Common myeloid progenitor, CD34-positive (primary cell): Measurements from ENCODE around the gene ELF1.
A peak's percentile ranks its signal among the peaks of the same experiment; 100 is the strongest.

ENCODE experiments used
- CTCF ChIA-PET: fragments of 350-600 bp; sonication (Branson Sonifier 250); formaldehyde crosslinking; loops from one replicate; lab custom pipeline; 2021; ENCODE audit warnings: antibody characterized with exemption; lab: Charles Lee
- POLR2A ChIA-PET: fragments of 350-600 bp; sonication (Branson Sonifier 250); formaldehyde crosslinking; loops from one replicate; lab custom pipeline; 2021; ENCODE audit warnings: antibody characterized with exemption; lab: Charles Lee
- DNase-seq, 3 donors: peaks; one replicate each; pipeline versions ENCODE4 v3.0.0 to v3.0.0-alpha.2; 2013
- H3K27ac ChIP-seq, 2 experiments: 1 replicate in 1 of 2; 2 replicates in 1 of 2; pipeline ENCODE4 v1.7.0; 2013; ENCODE audit warnings: inconsistent platforms in 2 of 2, low read length in 2 of 2, mild to moderate bottlenecking in 2 of 2, low read depth in 1 of 2, moderate library complexity in 1 of 2; ENCODE audit not compliant: severe bottlenecking in 2 of 2, insufficient read depth in 1 of 2, poor library complexity in 1 of 2
- H3K27me3 ChIP-seq, 5 experiments: replicated peaks in 2 of 5; 1 replicate in 3 of 5; 2 replicates in 2 of 5; pipeline versions ENCODE4 v1.6.1 to v1.7.0; 2013; ENCODE audit warnings: low read length in 4 of 5, mild to moderate bottlenecking in 2 of 5, moderate library complexity in 2 of 5, inconsistent platforms in 1 of 5; ENCODE audit not compliant: insufficient read depth in 5 of 5, control insufficient read depth in 4 of 5
- H3K36me3 ChIP-seq, 4 experiments: 1 replicate in 2 of 4; 2 replicates in 2 of 4; pipeline versions ENCODE4 v1.6.1 to v1.7.0; 2013; ENCODE audit warnings: low read length in 3 of 4, control low read depth in 1 of 4, mild to moderate bottlenecking in 1 of 4; ENCODE audit not compliant: control insufficient read depth in 4 of 4, insufficient read depth in 4 of 4
- H3K4me1 ChIP-seq, 4 experiments: 1 replicate in 3 of 4; 2 replicates in 1 of 4; pipeline versions ENCODE4 v1.6.1 to v1.7.1; 2013; ENCODE audit warnings: low read length in 3 of 4, mild to moderate bottlenecking in 3 of 4, control low read depth in 1 of 4, inconsistent platforms in 1 of 4, moderate library complexity in 1 of 4; ENCODE audit not compliant: control insufficient read depth in 4 of 4, insufficient read depth in 4 of 4; ENCODE audit errors: control extremely low read depth in 1 of 4
- H3K4me3 ChIP-seq, 7 experiments: 1 replicate in 4 of 7; 2 replicates in 3 of 7; pipeline versions ENCODE4 v1.5.1 to v1.7.0; 2013; ENCODE audit warnings: mild to moderate bottlenecking in 7 of 7, low read length in 6 of 7, moderate library complexity in 6 of 7, inconsistent platforms in 2 of 7, low read depth in 2 of 7, control low read depth in 1 of 7; ENCODE audit not compliant: insufficient read depth in 4 of 7, control insufficient read depth in 1 of 7; ENCODE audit errors: extremely low read depth in 1 of 7
- H3K9me3 ChIP-seq, 5 experiments: 1 replicate in 4 of 5; 2 replicates in 1 of 5; pipeline versions ENCODE4 v1.6.1 to v1.7.1; 2013; ENCODE audit warnings: low read length in 4 of 5, mild to moderate bottlenecking in 2 of 5, inconsistent platforms in 1 of 5, low read depth in 1 of 5, moderate library complexity in 1 of 5; ENCODE audit not compliant: control insufficient read depth in 4 of 5, insufficient read depth in 2 of 5; ENCODE audit errors: control extremely low read depth in 1 of 5
- WGBS: methylation state at CpG from one replicate; pipeline ENCODE4 v1.1.5; 2013; ENCODE audit not compliant: insufficient coverage; 5-methylcytosine and 5-hydroxymethylcytosine counted together

ELF1 gene

DNA sequence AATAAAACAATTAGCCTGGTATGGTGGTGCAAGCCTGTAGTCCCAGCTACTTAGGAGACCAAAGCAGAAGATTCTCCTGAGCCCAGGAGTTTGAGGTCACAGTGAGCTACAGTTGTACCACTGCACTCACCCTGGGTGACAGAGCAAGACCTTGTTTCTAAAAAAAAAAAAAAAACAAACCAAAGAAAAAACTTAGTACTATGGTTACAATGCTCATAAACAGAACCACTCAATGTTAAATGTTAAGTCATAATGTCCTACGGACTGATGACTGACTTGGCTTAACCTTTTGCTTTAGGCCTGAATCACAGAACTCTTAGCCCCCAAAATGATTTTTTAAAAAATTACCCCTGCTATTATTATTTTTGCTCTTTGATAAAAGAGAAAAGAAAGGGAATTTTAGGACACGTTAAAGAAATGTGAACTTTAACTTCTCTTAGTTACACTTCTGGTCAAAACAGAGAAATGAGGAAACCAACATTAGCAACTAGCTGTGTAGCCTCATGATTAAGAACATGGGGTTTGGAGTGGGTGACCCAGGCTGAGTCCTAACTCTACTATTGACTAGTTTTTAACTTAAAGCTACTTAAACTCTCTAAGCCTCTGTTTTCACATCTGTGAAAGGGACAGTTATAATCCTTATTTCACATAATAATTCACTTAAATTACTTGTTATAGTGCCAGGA, 13.7 kb upstream of the ELF1 start:
- H3K4me1 ChIP-seq, result peaks cover 0 to 17% (median 9%) of the 10 kb centered on the region in 4 experiments
- ChIA-PET POLR2A (no interaction called here), CTCF (interaction anchor here (0.9 to 2.1 kb wide), 4 partner anchors 9 to 58 kb away, joined by 3 to 7 read pairs (median 4); no protein-coding TSS in a partner anchor)
- peak overlapping the region in 1 of 2 experiments; percentile 71 for H3K27ac ChIP-seq
- peak; percentile 38 to 83 (median 80) for DNase-seq
- no peaks in the 10 kb centered on the region for H3K9me3 ChIP-seq
- no peak overlapping the region for H3K4me3 ChIP-seq
- no peaks in the 10 kb centered on the region for H3K27me3 ChIP-seq
- no CpG with 5 or more reads among the region's 2 CpGs for WGBS
- H3K36me3 ChIP-seq, result no peaks in the 10 kb centered on the region

DNA sequence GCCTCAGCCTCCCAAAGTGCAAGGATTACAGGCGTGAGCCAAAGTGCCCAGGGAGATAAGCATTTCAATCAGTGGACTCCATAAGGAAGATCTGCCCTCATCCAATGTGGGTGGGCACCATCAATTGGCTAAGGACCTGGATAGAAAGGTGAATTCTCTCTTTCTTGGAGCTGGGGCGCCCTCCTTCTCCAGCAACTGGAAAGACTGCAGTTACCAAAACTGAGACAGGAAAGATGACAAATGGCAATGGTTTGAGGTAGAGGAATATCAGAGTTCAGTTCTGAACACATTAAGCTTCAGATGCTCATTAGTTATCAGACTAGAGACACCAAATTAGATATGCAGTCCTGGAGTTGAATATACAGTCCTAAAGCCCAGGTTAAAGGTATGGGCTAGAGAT, 10.5 kb upstream of the ELF1 start:
- H3K4me3 ChIP-seq, result no peak overlapping the region
- 100% methylated on average over 2 of the region's 2 CpGs for WGBS
- peaks cover 2 to 9% (median 3%) of the 10 kb centered on the region in 4 experiments for H3K36me3 ChIP-seq
- H3K27ac ChIP-seq, result no peak overlapping the region
- POLR2A ChIA-PET, result interaction anchor here (0.7 kb wide), 1 partner anchor 10 kb away, joined by 3 read pairs; the partner anchor contains the start of gene ELF1
- H3K27me3 ChIP-seq, result no peaks in the 10 kb centered on the region
- no peaks in the 10 kb centered on the region for H3K9me3 ChIP-seq
- CTCF ChIA-PET, result interaction anchor here (1.0 to 3.7 kb wide), 20 partner anchors 9 to 252 kb away, joined by 3 to 18 read pairs (median 4); partner anchors contain the start of gene ELF1
- peaks cover 3 to 16% (median 10%) of the 10 kb centered on the region in 4 experiments for H3K4me1 ChIP-seq
- DNase-seq, result peak; percentile 43 to 55 (median 52)

DNA sequence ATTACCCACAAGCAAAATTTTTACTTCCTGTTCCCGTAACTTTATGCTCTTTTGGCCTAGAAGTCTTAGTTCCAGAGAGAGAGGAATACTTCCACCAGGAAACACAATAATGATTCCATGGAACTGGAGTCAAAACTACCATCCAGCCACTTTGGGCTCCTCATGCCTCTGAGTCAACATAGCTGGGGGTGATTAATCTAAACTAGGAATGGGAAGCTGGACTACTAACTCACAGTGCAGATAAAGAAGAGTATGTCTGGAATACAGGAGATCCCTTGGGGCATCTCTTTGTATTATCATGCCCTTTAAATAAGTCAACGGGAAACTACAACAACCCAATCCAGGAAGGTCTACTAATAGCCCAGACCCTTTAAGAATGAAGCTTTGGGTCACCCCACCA, 8.9 kb upstream of the ELF1 start:
- Histone ChIP-seq H3K27me3 (no peaks in the 10 kb centered on the region), H3K9me3 (no peaks in the 10 kb centered on the region), H3K4me3 (no peak overlapping the region), H3K36me3 (peaks cover 2 to 9% (median 3%) of the 10 kb centered on the region in 4 experiments), H3K27ac (no peak overlapping the region), H3K4me1 (peaks cover 3 to 12% (median 7%) of the 10 kb centered on the region in 4 experiments)
- ChIA-PET POLR2A (no interaction called here), CTCF (interaction anchor here (0.6 to 3.7 kb wide), 19 partner anchors 8 to 267 kb away, joined by 3 to 18 read pairs (median 4); partner anchors contain the start of genes ELF1 and WBP4)
- 100% methylated on average over 1 of the region's 2 CpGs for WGBS
- no peak for DNase-seq

DNA sequence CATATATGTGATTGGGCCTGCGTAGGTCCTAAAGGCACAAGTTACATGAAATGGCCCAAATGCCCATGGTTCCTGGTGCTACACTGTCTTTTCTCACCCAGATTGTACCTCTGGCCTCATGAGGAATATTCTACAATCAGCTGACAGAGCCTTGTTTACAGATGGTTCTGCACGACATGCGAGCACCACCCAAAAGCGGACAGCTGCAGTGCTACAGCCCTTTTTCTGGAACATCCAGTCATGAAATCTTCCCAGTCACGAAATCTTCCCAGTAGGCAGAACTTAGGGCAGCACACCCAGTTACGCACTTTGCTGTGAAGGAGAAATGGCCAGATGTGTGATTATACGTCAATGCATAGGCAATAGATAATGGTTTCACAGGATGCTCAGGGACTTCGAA, 7.7 kb upstream of the ELF1 start:
- Histone ChIP-seq H3K27me3 (no peaks in the 10 kb centered on the region), H3K4me1 (peaks cover 3 to 8% (median 5%) of the 10 kb centered on the region in 4 experiments), H3K9me3 (no peaks in the 10 kb centered on the region), H3K4me3 (no peak overlapping the region), H3K36me3 (peaks cover 2 to 9% (median 3%) of the 10 kb centered on the region in 4 experiments), H3K27ac (no peak overlapping the region)
- ChIA-PET POLR2A (interaction anchor here (0.7 kb wide), 1 partner anchor 29 kb away, joined by 3 read pairs; no protein-coding TSS in a partner anchor), CTCF (interaction anchor here (2.0 to 2.4 kb wide), 2 partner anchors 28 to 34 kb away, joined by 6 to 11 read pairs; partner anchors contain the start of gene WBP4)
- WGBS, result 97% methylated on average over 7 of the region's 8 CpGs
- no peak for DNase-seq

DNA sequence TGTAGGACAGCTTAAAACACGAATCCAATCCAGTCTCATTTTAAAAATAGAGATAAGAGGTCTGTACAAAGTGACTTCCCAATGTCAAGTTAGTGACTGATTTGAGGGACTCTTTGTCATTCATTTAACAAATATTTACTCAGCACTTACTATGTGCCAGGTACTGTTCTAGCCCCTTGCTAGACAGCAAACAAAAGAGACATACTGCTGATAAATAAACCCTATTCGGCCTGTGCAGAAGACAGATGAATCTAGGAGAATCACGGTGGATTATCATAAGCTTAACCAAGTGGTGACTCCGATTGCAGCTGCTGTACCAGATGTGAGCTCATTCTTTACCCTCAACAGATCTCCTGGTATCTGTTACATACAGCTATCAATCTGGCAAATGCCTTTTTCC, 6.4 kb upstream of the ELF1 start:
- CTCF ChIA-PET, result interaction anchor here (0.9 to 2.9 kb wide), 2 partner anchors 10 to 34 kb away, joined by 3 to 8 read pairs; no protein-coding TSS in a partner anchor
- Histone ChIP-seq H3K9me3 (no peaks in the 10 kb centered on the region), H3K27ac (no peak overlapping the region), H3K4me1 (peaks cover 3 to 18% (median 9%) of the 10 kb centered on the region in 4 experiments), H3K36me3 (peaks cover 2 to 9% (median 3%) of the 10 kb centered on the region in 4 experiments), H3K4me3 (no peak overlapping the region), H3K27me3 (no peaks in the 10 kb centered on the region)
- no peak for DNase-seq
- WGBS, result 82% methylated on average over 3 of the region's 4 CpGs
- POLR2A ChIA-PET, result no interaction called here

DNA sequence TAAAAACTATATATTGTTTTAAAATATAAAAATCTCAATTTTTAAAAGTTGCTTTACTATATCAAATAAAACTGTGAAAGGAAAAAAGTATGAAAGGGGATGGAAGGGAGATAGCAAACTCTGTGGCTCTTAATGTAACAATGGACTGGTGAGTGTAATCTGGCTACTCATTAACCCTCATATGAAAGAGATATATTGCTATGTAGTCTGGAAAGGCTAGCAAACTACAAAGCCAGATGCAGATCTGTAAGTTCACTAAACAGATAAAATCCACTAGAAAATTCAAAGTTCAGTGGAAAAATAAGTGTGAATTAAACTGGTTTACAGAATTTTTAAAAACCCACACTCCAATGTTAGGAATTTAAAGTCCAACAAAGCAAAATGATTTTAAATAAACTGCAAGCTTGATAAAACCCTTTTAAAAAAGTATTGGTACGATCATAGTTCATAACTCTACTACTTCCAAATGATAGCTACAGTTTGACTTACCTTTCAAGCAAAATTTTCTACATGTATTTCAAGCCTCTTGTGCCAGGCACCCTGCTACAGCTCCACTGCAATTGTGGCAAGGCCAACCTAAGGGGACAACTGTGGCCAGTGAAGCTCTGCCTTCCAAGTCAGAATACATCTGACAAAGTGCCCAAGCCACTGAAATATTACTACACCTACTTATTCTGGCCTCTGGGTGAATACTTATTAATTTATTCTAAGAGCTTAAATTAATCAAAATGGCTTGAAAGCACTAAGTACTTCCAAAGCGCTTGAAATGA, 647 bp upstream of the ELF1 start:
- 100% methylated on average over 2 of the region's 2 CpGs for WGBS
- POLR2A ChIA-PET, result interaction anchor here (0.6 to 1.4 kb wide), 5 partner anchors 10 to 81 kb away, joined by 3 to 5 read pairs (median 3); no protein-coding TSS in a partner anchor

More for the DNA sequence above, 647 bp upstream of the ELF1 start:
- Histone ChIP-seq H3K36me3 (no peaks in the 10 kb centered on the region), H3K27me3 (no peaks in the 10 kb centered on the region), H3K27ac (peak overlapping the region in 1 of 2 experiments; percentile 100), H3K9me3 (no peaks in the 10 kb centered on the region), H3K4me1 (peaks cover 18 to 49% (median 28%) of the 10 kb centered on the region in 4 experiments), H3K4me3 (peak overlapping the region in 4 of 7 experiments; percentile 69 to 94 (median 88))
- no peak for DNase-seq
- CTCF ChIA-PET, result interaction anchor here (0.7 to 3.0 kb wide), 20 partner anchors 9 to 243 kb away, joined by 3 to 18 read pairs (median 4); no protein-coding TSS in a partner anchor
